HG03097 (cell line): ENCODE data around the gene GUK1.

Source experiments
- ATAC-seq: cut with Tn5 transposase; IDR thresholded peaks from one replicate; pipeline ENCODE4 v1.9.1; 2021; ENCODE audit not compliant: unreplicated experiment, low FRiP score

GUK1 gene

DNA sequence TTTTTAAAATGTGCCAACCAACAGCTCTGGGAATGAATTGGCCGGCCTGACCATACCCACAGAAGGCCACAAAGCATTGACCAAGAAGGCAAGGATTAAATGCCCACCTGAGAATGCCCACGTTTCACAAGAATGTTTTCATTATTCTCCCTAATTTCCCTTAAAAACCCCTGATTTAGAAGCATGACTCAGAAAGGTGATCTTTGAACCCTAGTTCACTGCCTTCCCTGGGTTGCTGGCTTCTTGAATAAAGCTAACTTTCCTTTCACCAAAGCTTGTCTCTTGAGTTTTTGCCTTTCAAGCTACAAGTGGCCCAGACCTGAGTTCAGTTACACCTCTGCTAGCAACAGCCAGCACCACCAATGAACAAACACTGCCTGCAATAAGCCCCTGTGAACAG, 16.6 kb upstream of the GUK1 start:
- no peak for ATAC-seq

GRCh38 chr1:228125185-228125584, 14.9 kb upstream of the GUK1 start:
- ATAC-seq: no peak

DNA sequence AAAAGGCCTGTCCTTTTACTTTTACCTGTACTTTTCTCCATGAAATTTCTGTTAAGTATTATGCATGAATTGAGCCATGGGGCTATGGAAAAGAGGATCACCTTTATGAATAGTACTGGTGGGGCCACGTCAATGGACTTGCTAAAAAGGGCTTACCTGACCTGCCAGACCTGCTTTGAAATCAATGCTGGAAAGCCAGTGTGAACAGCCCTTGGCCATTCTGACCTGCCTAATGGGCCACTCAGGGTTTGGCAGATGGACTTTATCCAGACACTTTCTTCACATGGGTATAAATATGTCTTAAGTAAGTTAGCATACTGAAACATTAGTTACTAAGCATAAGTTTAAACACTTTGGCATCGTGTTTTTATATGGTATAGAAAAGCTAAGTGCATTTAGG, 8.3 kb upstream of the GUK1 start:
- no peak for ATAC-seq

DNA sequence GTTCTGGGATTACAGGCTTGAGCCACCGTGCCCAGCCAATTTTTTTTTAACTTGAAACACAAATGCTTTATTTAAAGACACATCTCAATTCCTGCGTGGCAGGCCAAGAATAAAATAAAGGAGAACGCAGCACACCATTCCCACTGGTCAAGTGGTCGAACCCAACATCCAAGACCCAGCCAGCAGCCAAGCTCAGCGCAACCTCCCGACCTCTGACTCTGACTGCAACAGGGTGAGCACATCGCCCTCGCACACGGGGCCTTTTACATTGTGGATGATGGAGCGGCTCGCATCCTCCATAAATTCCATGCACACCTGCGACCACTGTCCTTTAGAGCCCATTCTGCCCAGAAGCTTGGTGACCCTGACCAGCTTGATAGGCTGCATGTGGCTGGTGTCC, 5.5 kb upstream of the GUK1 start:
- no peak for ATAC-seq

DNA sequence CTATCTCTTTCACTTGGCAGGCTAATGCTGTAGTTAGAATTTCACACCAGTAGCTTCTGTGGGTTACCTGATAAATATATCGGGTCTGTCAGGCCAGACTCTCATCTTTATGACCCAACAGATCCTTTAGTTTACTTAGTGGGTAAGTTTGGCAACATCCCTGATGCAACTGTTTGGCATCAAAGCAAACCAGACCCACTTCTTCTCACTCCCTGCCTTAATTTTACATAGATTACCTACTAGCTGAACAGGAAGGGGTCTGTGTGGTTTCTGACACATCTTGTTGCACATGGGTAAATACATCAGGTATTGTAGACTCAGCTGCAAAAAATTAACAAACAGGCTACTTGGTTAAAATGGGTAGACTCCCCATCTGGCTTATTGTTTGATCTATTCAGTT, 3.2 kb upstream of the GUK1 start:
- no peak for ATAC-seq

DNA sequence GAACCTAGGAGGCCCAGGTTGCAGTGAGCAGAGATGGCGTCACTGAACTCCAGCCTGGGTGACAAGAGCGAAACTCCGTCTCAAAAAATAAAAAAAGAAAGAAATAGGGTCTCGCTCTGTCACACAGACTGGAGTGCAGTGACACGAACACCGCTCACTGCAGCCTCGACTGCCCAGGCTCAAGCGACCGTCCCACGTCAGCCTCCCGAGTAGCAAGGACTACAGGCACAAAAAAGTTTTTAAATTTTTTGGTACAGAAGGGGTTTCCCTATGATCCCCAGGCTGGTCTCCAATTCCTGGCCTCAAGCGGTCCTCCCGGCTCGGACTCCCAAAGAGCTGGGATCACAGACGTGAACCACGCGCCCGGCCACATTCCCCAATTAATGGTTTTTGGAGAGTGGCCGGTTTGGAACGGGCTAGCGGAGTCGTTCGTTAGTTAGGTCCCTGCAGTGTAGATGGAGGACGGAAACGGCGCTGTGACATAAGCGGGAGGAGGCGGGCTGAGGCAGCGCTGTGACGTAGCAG, 611 bp upstream of the GUK1 start:
- no peak for ATAC-seq

DNA sequence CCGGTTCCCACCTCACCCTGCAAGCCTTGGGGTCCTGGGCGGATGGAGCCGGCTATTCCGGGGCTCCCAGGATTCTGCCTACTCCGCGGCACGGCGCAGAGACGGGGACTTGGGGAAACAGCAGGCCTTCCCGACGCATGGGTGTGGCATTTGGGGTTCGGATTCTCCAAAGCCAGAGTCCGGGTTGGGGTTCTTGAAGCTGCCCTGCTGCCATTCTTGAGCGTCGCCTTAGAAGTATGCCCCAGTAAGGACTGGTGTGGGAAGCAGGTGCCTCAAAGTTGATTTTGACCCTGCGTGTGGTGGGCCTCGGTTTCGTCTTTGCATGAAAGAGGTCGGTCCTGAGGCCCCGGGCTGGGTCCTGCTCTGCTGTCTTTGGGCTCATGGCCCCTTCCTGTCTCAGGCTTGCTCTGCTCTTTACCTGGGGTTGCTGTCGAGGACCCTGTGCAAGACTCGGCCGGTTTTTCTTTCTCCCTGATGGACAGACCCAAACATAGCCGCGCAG, 696 bp downstream of the GUK1 start:
- no peak for ATAC-seq

GRCh38 chr1:228141226-228142044, 1.4 kb downstream of the GUK1 start:
- no peak for ATAC-seq

GRCh38 chr1:228142155-228142691, 2.1 kb downstream of the GUK1 start:
- no peak for ATAC-seq

- no peak for ATAC-seq
These were observed 2.6 kb downstream of the GUK1 start for GRCh38 chr1:228142701-228143136.

- ATAC-seq: no peak
These were observed 3.6 kb downstream of the GUK1 start for GRCh38 chr1:228143480-228144192.

DNA sequence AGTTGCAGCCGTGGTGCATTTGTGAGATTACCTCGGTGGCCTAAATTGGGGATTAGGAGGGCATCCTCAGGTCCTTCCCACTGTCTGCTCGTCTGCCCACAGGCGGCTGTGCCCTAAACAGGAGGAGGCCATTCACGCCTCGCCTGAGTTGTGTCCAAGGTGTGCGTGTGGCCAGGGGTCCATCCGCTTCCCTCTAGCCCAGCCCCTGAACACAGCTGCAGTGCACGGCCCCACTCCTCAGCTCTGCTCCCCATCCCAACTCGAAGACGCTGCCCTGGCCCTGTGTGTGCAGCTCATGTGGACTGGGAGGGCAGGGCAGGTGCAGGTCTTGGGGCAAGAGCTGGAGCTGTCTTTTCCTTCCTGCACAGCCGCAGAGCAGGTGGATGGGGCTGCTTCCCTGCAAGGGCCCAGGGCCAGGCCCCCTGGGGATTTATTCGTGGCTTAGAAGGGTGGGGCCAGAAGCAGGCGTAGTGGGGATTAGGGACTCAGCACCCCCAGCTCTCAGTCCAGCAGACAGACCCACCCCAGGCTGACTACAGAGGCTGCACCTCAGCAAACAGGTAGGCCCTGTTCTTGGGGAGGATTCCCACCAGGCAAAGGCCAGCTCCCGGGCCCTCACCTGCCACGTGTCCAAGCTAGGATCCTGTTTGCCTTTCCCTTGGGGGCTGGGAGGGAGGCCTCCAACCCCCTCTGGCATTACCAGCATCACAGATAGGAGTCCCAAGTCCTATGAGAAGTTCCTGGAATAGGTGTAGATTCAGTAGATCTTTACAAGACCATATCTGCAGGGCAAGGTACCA, 4.3 kb downstream of the GUK1 start:
- no peak for ATAC-seq

DNA sequence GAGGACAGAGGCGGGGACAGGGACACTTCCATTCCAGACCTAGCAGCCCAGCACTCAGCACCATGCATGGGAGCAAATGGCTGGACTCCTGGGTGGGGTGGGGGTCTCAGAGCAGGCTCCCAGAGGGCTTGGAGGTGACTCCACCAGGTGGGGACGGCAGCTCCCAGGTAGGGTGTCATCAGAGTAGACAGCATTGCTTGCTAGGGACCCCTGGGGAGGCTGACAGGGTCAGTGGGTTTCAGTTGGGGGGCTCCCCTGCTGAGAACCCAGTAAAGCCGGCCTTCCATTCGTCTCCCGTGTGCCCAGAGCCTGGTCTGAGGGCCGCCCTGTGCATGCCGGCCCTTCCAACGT, 4.9 kb downstream of the GUK1 start:
- no peak for ATAC-seq

GRCh38 chr1:228145463-228146416, 5.7 kb downstream of the GUK1 start:
- no peak for ATAC-seq

- ATAC-seq: no peak
These were observed 6.5 kb downstream of the GUK1 start for GRCh38 chr1:228146417-228147150.

DNA sequence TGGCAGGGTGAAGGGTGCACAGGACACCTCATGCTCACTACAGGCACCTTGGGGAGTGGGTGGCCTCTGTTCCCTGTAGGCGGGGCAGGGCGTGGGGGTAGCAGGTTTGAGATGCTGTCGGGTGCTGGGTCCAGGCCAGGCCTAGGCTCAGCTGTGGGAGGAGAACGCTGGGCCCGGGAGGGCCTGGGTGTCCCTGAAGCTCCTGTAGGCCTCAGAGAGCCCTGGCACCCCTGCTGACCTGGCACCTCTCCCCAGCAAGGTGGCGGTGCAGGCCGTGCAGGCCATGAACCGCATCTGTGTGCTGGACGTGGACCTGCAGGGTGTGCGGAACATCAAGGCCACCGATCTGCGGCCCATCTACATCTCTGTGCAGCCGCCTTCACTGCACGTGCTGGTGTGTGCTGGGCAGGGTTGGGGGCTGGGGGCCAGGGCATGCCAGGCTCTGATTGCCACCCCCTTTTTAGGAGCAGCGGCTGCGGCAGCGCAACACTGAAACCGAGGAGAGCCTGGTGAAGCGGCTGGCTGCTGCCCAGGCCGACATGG, 7.1 kb downstream of the GUK1 start:
- no peak for ATAC-seq

- ATAC-seq: no peak
These were observed 7.7 kb downstream of the GUK1 start for GRCh38 chr1:228147768-228148167.

GRCh38 chr1:228148196-228148861, 8.2 kb downstream of the GUK1 start:
- ATAC-seq: no peak
